ENCODE measurements around the gene ZNF438.

ZNF438 gene

GRCh38 chr10:30818010-30818660, 213.5 kb downstream of the ZNF438 start:
- no peak for TF ChIP-seq CTCF (IDR thresholded peaks at IDR 0.05; ENCODE audit: insufficient read depth, low read depth, low read length, missing control alignments)
- H3K4me3 ChIP-seq (ENCODE audit: low read depth, low read length), result no peak overlapping the region
- peak; percentile 30 for DNase-seq (ENCODE audit: low read depth)

- DNase-seq (ENCODE audit: low read depth), result no peak
These were observed 214.1 kb downstream of the ZNF438 start for GRCh38 chr10:30817541-30817940.

GRCh38 chr10:30816820-30817171, 214.9 kb downstream of the ZNF438 start:
- no peak overlapping the region for H3K4me3 ChIP-seq (ENCODE audit: low read depth, low read length)
- DNase-seq (ENCODE audit: low read depth), result no peak
- TF ChIP-seq CTCF (IDR thresholded peaks at IDR 0.05; ENCODE audit: insufficient read depth, low read depth, low read length, missing control alignments), result no peak

More at GRCh38 chr10:30817541-30817940, 214.1 kb downstream of the ZNF438 start:
- no peak for TF ChIP-seq CTCF (IDR thresholded peaks at IDR 0.05; ENCODE audit: insufficient read depth, low read depth, low read length, missing control alignments)
- H3K4me3 ChIP-seq (ENCODE audit: low read depth, low read length), result no peak overlapping the region

GRCh38 chr10:30816159-30816819, 215.4 kb downstream of the ZNF438 start:
- no peak for DNase-seq (ENCODE audit: low read depth)
- TF ChIP-seq CTCF (IDR thresholded peaks at IDR 0.05; ENCODE audit: insufficient read depth, low read depth, low read length, missing control alignments), result no peak

GRCh38 chr10:30813872-30814481, 217.7 kb downstream of the ZNF438 start:
- TF ChIP-seq CTCF (IDR thresholded peaks at IDR 0.05; ENCODE audit: insufficient read depth, low read depth, low read length, missing control alignments), result no peak
- no peak for DNase-seq (ENCODE audit: low read depth)
- H3K4me3 ChIP-seq (ENCODE audit: low read depth, low read length), result no peak overlapping the region

More at GRCh38 chr10:30816159-30816819, 215.4 kb downstream of the ZNF438 start:
- H3K4me3 ChIP-seq (ENCODE audit: low read depth, low read length), result no peak overlapping the region

GRCh38 chr10:30812018-30812851, 219.4 kb downstream of the ZNF438 start:
- no peak for DNase-seq (ENCODE audit: low read depth)
- no peak for TF ChIP-seq CTCF (IDR thresholded peaks at IDR 0.05; ENCODE audit: insufficient read depth, low read depth, low read length, missing control alignments)
- H3K4me3 ChIP-seq (ENCODE audit: low read depth, low read length), result no peak overlapping the region

Data from GM12865 (cell line).